ENCODE results near the gene MYB.

DNA sequence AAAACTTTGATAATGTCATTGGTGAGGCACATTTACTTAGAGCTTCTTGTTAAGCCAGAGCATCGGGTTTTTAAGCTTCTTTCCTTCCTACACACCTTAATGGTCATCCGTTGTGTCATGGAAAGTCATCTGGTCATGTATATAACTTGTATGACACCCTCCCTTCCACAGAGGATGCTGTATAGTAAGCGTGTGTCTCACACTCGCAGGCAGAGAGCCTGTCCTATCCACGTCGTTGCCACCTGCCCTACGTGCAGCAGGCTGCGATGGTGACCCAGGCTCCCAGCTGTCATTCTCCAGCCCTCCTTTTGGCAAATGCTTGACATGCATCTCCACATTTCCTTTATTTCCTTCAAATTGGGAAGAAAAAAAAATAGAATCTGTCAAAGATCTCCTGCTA, 85.6 kb downstream of the MYB start:
- TF ChIP-seq, protein P1, sequence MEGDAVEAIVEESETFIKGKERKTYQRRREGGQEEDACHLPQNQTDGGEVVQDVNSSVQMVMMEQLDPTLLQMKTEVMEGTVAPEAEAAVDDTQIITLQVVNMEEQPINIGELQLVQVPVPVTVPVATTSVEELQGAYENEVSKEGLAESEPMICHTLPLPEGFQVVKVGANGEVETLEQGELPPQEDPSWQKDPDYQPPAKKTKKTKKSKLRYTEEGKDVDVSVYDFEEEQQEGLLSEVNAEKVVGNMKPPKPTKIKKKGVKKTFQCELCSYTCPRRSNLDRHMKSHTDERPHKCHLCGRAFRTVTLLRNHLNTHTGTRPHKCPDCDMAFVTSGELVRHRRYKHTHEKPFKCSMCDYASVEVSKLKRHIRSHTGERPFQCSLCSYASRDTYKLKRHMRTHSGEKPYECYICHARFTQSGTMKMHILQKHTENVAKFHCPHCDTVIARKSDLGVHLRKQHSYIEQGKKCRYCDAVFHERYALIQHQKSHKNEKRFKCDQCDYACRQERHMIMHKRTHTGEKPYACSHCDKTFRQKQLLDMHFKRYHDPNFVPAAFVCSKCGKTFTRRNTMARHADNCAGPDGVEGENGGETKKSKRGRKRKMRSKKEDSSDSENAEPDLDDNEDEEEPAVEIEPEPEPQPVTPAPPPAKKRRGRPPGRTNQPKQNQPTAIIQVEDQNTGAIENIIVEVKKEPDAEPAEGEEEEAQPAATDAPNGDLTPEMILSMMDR (conservative IDR thresholded peaks at IDR 0.05; ENCODE audit: low read depth, low read length): no peak
- no peak for TF ChIP-seq EZH2 (IDR thresholded peaks at IDR 0.05; ENCODE audit: borderline replicate concordance, low read depth, low read length, poor library complexity, severe bottlenecking)
